MM.1S (cell line): ENCODE data around the gene MFRP.

Experiments used
- DNase-seq: peaks from one replicate; pipeline ENCODE4 v3.0.0-alpha.2; 2015
- H2AFZ ChIP-seq: fragments of 300-600 bp; sonication (generic); 2 replicates; pipeline ENCODE4 v1.6.0; 2016; ENCODE audit warnings: antibody characterized with exemption, low read length
- H3F3A ChIP-seq: fragments of 300-600 bp; sonication (generic); 2 replicates; pipeline ENCODE4 v1.6.1; 2016; ENCODE audit warnings: mild to moderate bottlenecking, antibody characterized with exemption, low read length, moderate library complexity, mixed read lengths; ENCODE audit not compliant: insufficient read depth
- H3K27ac ChIP-seq: fragments of 300-600 bp; sonication (generic); 2 replicates; pipeline ENCODE4 v1.5.1; 2016; ENCODE audit warnings: mild to moderate bottlenecking, low read length
- H3K27me3 ChIP-seq: fragments of 300-600 bp; sonication (generic); replicated peaks from 2 replicates; pipeline ENCODE4 v1.6.0; 2016; ENCODE audit warnings: low read length; ENCODE audit not compliant: insufficient read depth
- H3K36me3 ChIP-seq: fragments of 300-600 bp; sonication (generic); replicated peaks from 2 replicates; pipeline ENCODE4 v1.6.1; 2016; ENCODE audit warnings: mild to moderate bottlenecking, low read length, mixed read lengths; ENCODE audit not compliant: insufficient read depth
- H3K4me1 ChIP-seq: fragments of 300-600 bp; sonication (generic); 2 replicates; pipeline ENCODE4 v1.6.1; 2016; ENCODE audit warnings: low read length, mixed read lengths
- H3K4me2 ChIP-seq: fragments of 300-600 bp; sonication (generic); 2 replicates; pipeline ENCODE4 v1.6.0; 2016; ENCODE audit warnings: low read depth, low read length
- H3K4me3 ChIP-seq: fragments of 300-600 bp; sonication (generic); 2 replicates; pipeline ENCODE4 v1.5.1; 2016; ENCODE audit warnings: low read length, mixed read lengths
- H3K79me2 ChIP-seq: fragments of 300-600 bp; sonication (generic); 2 replicates; pipeline ENCODE4 v1.6.1; 2016; ENCODE audit warnings: mixed run types, low read length, mixed read lengths
- H3K9ac ChIP-seq: fragments of 300-600 bp; sonication (generic); 2 replicates; pipeline ENCODE4 v1.6.1; 2016; ENCODE audit warnings: low read length, mixed read lengths
- H3K9me2 ChIP-seq: fragments of 300-600 bp; sonication (generic); replicated peaks from 2 replicates; pipeline ENCODE4 v1.6.1; 2016; ENCODE audit warnings: mild to moderate bottlenecking, low read length, mixed read lengths; ENCODE audit not compliant: insufficient read depth
- H3K9me3 ChIP-seq: fragments of 300-600 bp; sonication (generic); replicated peaks from 2 replicates; pipeline ENCODE4 v1.6.1; 2016; ENCODE audit warnings: mild to moderate bottlenecking, low read length, mixed read lengths; ENCODE audit not compliant: insufficient read depth
- H4K20me1 ChIP-seq: fragments of 300-600 bp; sonication (generic); 2 replicates; pipeline ENCODE4 v1.6.1; 2016; ENCODE audit warnings: mild to moderate bottlenecking, low read length, moderate library complexity, mixed read lengths; ENCODE audit not compliant: insufficient read depth
- CTCF ChIP-seq: fragments of 300-600 bp; sonication (generic); IDR thresholded peaks from 2 replicates; pipeline ENCODE4 v1.5.1; 2016; ENCODE audit warnings: antibody characterized with exemption, low read length, mixed read lengths
- EZH2 ChIP-seq: fragments of 300-600 bp; sonication (generic); optimal IDR thresholded peaks from 2 replicates; pipeline ENCODE3; 2017; ENCODE audit warnings: low read depth, mild to moderate bottlenecking, antibody characterized with exemption, low read length, mixed read lengths
- EZH2phosphoT487 ChIP-seq: fragments of 300-600 bp; sonication (generic); IDR thresholded peaks from 2 replicates; pipeline ENCODE4 v1.6.1; 2018; ENCODE audit warnings: antibody characterized with exemption, low read length

The MFRP gene

DNA sequence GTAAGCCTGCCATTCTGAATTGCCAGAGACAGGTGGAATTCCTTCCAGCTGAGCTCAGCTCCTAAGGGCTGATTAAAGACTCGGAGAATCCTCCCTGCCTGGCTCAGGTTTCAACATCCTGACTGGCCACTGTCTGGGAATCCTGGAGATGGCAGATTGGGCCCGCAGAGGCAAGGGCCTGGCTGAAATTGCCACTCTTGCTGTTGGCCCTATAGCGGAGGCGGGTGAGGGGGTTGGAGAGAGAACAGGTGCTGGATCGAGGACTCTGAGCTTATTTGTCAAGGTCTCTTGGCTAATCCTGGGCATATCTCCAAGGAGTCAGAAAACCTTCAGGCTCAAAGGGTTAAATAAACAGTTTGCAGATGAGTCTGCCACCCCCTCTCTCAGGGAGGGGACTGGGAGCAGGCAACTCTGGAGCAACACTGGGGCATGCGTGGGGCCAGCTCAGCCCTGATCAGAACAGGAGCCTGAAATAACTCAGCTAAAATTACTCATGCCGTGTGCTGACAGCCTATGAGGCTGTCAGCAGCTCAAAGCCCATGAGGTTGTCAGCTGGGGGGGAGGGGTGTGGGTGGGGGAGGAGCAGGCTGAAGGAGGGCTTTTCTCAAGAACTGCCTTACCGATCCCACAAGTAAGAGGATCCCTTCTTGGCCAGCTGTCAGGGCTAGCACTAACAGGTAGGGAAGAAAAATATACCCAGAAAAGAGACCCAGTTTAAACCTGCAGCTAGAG is 14.7 kb upstream of the MFRP start:
- H3K79me2 ChIP-seq = no peaks in the 10 kb centered on the region
- no peak overlapping the region for H3K27ac ChIP-seq
- H3K27me3 ChIP-seq = peaks cover 25% of the 10 kb centered on the region
- H3K36me3 ChIP-seq = no peaks in the 10 kb centered on the region
- no peaks in the 10 kb centered on the region for H3K9me2 ChIP-seq
- TF ChIP-seq EZH2 (no peak), CTCF (no peak), EZH2phosphoT487 (no peak)
- peak overlapping the region; percentile 51 for H3K4me2 ChIP-seq
- no peaks in the 10 kb centered on the region for H4K20me1 ChIP-seq
- no peaks in the 10 kb centered on the region for H3K9me3 ChIP-seq
- peak; percentile 30 for DNase-seq
- peaks cover 12% of the 10 kb centered on the region for H3K4me1 ChIP-seq
- no peaks in the 10 kb centered on the region for H3F3A ChIP-seq
- no peak overlapping the region for H2AFZ ChIP-seq
- no peak overlapping the region for H3K4me3 ChIP-seq
- H3K9ac ChIP-seq = no peak overlapping the region

DNA sequence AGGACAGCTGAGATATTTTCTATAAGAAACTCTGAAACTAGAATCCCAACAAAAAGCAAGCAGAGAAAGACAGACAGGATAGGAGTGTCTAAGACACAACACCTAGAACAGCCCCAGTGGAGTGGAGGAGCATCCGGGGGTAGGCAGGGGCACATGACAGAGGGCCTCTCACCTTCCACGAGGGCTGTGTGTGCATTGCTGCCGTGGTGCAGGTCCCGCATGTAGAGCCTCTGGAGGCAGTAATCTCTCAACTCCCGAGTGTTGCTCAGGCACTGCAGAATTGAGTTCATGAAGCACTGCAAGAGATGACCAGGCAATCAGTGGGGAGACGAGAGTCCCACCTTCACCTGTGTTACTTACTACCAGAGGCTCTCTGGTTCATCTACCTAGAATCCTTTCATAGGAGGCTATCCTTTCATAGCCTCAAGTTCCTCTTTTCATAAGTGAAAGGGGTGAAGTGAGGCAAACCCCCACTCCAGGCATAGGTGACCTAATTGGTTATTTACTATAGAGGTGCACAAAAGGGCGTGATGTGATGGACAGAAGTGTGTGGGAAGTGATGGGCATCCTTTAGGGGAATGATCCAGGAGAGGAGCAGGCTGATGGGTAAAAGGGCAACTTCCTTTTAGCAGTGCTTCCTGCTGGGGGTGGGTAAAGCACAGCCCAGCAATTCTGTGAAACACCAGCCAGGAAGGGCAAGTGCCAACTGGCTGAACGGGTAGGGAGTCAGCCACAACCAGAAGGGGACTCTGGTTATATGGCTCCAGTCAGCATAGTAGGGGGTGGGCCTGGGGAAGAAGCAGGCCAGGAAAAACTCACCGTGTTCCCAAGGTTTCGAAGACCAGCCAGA is 13.1 kb upstream of the MFRP start:
- H3K4me2 ChIP-seq = no peak overlapping the region

GRCh38 chr11:119357074-119357473 is 10.6 kb upstream of the MFRP start:
- Histone ChIP-seq H3K27me3 (peaks cover 25% of the 10 kb centered on the region), H3K9ac (no peak overlapping the region), H3K79me2 (no peaks in the 10 kb centered on the region), H3K9me3 (no peaks in the 10 kb centered on the region), H3F3A (no peaks in the 10 kb centered on the region), H3K4me2 (peak overlapping the region; percentile 100), H4K20me1 (no peaks in the 10 kb centered on the region), H3K27ac (no peak overlapping the region), H3K4me1 (peaks cover 12% of the 10 kb centered on the region), H2AFZ (no peak overlapping the region), H3K36me3 (no peaks in the 10 kb centered on the region), H3K4me3 (no peak overlapping the region), H3K9me2 (no peaks in the 10 kb centered on the region)
- no peak for DNase-seq
- no peak for TF ChIP-seq EZH2phosphoT487
- TF ChIP-seq EZH2 = no peak
- TF ChIP-seq CTCF = no peak

More for the DNA sequence above, 13.1 kb upstream of the MFRP start:
- no peak overlapping the region for H3K9ac ChIP-seq
- no peak overlapping the region for H2AFZ ChIP-seq
- no peaks in the 10 kb centered on the region for H4K20me1 ChIP-seq
- H3K9me2 ChIP-seq = no peaks in the 10 kb centered on the region
- H3F3A ChIP-seq = no peaks in the 10 kb centered on the region
- H3K9me3 ChIP-seq = no peaks in the 10 kb centered on the region
- H3K36me3 ChIP-seq = no peaks in the 10 kb centered on the region
- no peaks in the 10 kb centered on the region for H3K79me2 ChIP-seq
- DNase-seq = no peak
- H3K4me1 ChIP-seq = peaks cover 12% of the 10 kb centered on the region
- TF ChIP-seq EZH2phosphoT487 (no peak), EZH2 (no peak), CTCF (no peak)
- H3K4me3 ChIP-seq = no peak overlapping the region
- H3K27me3 ChIP-seq = peaks cover 31% of the 10 kb centered on the region
- no peak overlapping the region for H3K27ac ChIP-seq
